ENCODE measurements around the gene LARP6.

The LARP6 gene

DNA sequence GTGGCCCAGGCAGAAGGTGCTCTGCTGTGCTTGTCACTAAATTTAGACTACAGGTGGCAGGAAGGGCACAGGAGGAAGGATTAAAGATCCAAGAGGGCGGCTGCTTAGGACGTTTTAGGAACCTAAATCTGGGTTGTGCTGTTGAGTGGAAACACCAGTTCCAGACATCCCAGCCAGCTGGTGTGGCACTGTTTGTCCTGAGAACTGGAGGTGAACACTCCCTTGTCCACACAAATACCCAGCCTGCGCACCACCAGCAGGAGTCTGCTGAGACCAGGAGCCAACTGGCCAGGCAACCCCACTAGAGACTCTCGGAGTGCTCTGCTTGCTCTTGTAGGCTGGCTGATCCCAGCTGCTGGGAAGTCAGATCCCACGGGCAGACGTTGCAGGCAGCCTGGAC is 60.3 kb downstream of the LARP6 start:
- DNase-seq: no peak

GRCh38 chr15:70792171-70792573 is 61.8 kb downstream of the LARP6 start:
- no peak for DNase-seq

- DNase-seq: no peak
Observed at GRCh38 chr15:70791259-70791658, 62.7 kb downstream of the LARP6 start.

DNA sequence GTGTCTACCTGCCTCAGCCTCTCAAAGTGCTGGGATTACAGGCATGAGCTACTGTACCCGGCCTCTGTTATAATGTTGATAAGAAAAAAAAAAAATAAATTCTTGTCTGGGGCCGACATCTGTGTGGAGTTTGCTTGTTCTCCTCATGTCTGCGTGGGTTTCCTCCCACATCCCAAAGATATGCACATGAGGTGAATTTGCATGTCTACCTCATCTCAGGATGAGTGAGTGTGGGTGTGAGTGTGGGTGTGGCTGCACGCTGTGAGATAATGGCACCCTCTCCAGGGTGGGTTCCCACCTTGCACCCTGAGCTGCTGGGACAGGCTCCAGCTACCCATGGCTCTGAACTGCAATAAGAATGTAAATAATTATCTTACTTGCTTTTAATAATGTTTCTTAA is 64.7 kb downstream of the LARP6 start:
- DNase-seq: no peak

DNA sequence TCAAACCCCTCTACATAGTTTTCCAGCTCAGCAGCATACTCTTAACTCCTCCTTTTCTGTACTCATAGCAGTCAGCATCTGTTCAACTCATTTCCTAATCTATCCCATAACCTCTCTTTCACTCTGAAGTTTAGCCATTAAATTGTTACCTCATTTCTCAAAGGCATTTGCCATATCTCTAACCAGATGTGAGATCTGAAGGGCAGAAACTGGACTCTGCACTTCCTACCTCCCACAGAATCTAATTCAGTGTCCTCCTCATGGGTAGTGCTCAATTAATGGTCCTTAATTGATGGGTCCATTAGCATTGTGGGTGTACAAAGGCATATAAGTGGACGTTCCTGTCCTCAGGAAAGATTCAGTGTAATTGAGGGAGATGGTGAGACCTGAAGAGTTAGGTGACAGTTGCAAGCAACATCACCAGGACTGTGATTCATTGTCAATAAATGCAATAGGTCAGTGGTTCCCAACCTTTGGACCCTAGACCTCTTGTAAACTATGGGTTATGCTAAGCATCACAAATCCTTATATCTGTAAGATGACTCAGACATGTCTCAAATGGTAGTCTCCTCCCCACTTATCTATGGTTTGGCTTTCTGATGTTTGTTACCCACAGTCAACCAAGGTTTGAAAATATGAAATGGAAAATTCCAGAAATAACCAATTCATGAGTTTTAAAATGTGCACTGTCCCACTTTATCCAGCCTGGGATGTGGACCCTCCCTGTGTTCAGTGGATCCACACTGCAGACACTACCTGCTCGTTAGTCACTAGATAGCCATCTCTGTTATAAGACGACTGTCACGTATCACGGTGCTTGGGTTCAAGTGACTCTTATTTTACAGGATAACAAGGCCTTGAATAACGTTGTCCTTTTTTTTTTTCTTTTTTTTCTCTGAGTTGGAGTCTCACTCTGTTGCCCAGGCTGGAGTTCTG is 65.6 kb downstream of the LARP6 start:
- DNase-seq: no peak

- DNase-seq: no peak
Observed at GRCh38 chr15:70786996-70787395, 67.0 kb downstream of the LARP6 start.

DNA sequence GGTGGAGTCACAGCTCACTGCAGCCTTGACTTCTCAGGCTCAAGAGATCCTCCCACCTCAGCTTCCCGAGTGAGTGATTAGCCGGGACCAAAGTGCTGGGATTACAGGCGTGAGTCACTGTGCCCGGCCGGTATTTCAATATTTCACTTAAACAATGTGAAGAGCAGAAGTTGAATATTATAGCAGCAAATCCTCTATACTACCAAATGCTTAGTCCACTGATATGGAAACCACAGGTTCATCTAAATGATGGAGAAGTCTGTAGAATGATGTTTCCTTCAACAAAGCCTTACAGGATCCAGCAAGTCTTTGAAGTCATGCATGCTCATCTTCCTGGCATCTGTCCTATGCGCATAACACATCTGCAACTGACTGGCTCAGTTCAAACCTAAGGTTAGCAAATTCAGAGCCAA is 70.3 kb downstream of the LARP6 start:
- DNase-seq: no peak

DNA sequence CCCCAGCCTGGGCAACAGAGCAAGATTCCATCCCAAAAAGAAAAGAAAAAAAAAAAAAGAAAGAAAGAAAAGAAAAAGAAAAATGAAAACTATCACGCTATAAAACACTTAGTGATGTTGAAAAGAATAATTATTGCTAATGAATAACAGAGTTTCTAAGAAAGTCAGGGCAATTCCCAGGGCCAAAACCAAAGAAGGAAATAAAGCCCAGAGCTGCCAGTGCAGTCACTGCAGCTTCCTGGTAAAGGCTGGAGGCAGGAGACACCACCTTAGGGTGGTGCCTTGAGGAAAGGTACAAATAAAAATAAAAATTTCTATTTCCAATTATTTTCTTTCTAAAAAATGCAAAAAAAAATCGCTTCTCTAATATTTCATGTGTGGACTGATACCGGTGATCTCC is 70.9 kb downstream of the LARP6 start:
- no peak for DNase-seq

GRCh38 chr15:70781236-70781635 is 72.7 kb downstream of the LARP6 start:
- no peak for DNase-seq
